ENCODE data around the gene PIP4K2C. TPM values are rescaled to one million over a fixed set of nuclear protein-coding genes. Genes with fewer than 3 reads are reported as not detected.

The PIP4K2C gene
- polyA plus RNA-seq, 2 of the 4 experiments (the other 2 are of a cell fraction), result 35.3 to 62.9 TPM

DNA sequence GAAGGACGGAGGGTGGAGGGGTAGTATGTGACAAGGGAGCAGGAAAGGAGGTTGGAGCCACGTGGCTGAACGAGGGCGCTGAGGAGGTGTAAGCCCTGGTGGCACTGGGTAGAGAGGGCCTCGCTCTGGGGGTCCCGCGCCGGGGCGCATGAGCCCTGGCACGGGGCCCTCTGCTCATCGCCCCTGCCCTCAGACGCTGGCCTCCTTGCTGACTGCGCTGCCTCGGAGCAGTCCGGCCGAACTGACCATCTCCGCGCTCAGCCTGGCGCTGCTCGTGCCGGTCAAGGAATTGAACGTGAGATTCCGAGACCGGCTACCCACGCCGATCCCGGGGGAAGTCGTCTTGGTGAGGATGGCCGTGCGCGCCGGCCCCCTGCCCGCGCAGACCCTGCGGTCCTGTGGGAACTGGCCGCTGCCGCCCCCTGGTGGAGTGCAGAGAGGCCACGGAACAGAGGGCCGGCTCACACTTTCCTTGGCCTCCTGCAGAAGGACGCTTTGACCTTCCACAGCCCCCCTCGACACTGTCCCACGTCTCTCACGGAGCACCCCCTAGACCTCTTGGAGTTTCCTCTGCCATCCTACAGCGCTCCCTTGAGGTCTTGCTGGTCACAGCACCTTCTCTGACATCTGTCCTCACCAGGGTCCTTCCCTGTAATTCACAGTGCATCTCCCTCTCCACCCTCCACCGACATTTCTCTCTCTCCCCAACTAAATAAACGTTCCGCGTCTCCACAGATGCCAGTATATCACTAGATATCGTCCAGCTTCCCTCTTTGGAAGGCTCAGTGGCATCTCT, 30.7 kb downstream of the PIP4K2C start:
- POLR2A ChIA-PET, result interaction anchor here (0.5 to 1.3 kb wide), 3 partner anchors 31 to 376 kb away, joined by 3 to 5 read pairs (median 4); partner anchors contain the start of gene PIP4K2C
- H3K4me3 ChIP-seq, result peak overlapping the region; percentile 53
- FAIRE-seq (no peak), ATAC-seq (peak; percentile 76 to 92), DNase-seq (ENCODE audit: low read depth in 1 of 2, low spot score in 1 of 2) (peak; percentile 64 to 88)
- TF ChIP-seq RAD21 (conservative IDR thresholded peaks at IDR 0.05 in 1 of 2, IDR thresholded peaks at IDR 0.05 in 1 of 2) (peak; percentile 71 to 84), NPAS2 (CRISPR knock-in tag; IDR thresholded peaks at IDR 0.05; ENCODE audit: borderline replicate concordance) (no peak), HDAC2 (IDR thresholded peaks at IDR 0.05) (no peak), RFX5 (IDR thresholded peaks at IDR 0.05) (no peak), RCOR1 (IDR thresholded peaks at IDR 0.05; ENCODE audit: low read depth, low read length) (no peak), ZNF302 (CRISPR knock-in tag; IDR thresholded peaks at IDR 0.05) (no peak), POLR2A (IDR thresholded peaks at IDR 0.05; ENCODE audit: low read length) (no peak), MYC (IDR thresholded peaks at IDR 0.05; ENCODE audit: borderline replicate concordance, low read length) (0 out of 2 replicates have a peak, but pooled peaks have one; percentile 45), HOXA7 (CRISPR knock-in tag; IDR thresholded peaks at IDR 0.05) (no peak), JUN (IDR thresholded peaks at IDR 0.05) (no peak), NR3C1 (IDR thresholded peaks at IDR 0.05) (no peak), EP300 (IDR thresholded peaks at IDR 0.05) (no peak), FOSB (CRISPR knock-in tag; IDR thresholded peaks at IDR 0.05) (no peak), ZC3H11A (IDR thresholded peaks at IDR 0.05) (no peak), ESRRA (IDR thresholded peaks at IDR 0.05; ENCODE audit: borderline replicate concordance, low read length) (no peak), TFCP2L1 (CRISPR knock-in tag; IDR thresholded peaks at IDR 0.05) (no peak), KDM5A (IDR thresholded peaks at IDR 0.05) (no peak), CHD2 (IDR thresholded peaks at IDR 0.05; ENCODE audit: low read length, partially characterized antibody) (no peak), EHF (CRISPR knock-in tag; IDR thresholded peaks at IDR 0.05) (no peak), BHLHE40 (IDR thresholded peaks at IDR 0.05; ENCODE audit: low read depth, low read length) (no peak), MAZ (IDR thresholded peaks at IDR 0.05; ENCODE audit: borderline replicate concordance, low read depth, low read length) (no peak), FOSL2 (IDR thresholded peaks at IDR 0.05) (no peak), FOSL2 (CRISPR knock-in tag; IDR thresholded peaks at IDR 0.05) (no peak), SMC3 (IDR thresholded peaks at IDR 0.05) (peak; percentile 96), RARB (CRISPR knock-in tag; IDR thresholded peaks at IDR 0.05) (no peak), MAFK (IDR thresholded peaks at IDR 0.05; ENCODE audit: partially characterized antibody) (peak; percentile 7), CEBPB (IDR thresholded peaks at IDR 0.05) (no peak), CBX8 (IDR thresholded peaks at IDR 0.05) (no peak), ZFP36 (IDR thresholded peaks at IDR 0.05; ENCODE audit: borderline replicate concordance, partially characterized antibody) (no peak), NFE2L2 (conservative IDR thresholded peaks at IDR 0.05; ENCODE audit: low read length) (no peak)
- TF ChIP-seq, protein P1, sequence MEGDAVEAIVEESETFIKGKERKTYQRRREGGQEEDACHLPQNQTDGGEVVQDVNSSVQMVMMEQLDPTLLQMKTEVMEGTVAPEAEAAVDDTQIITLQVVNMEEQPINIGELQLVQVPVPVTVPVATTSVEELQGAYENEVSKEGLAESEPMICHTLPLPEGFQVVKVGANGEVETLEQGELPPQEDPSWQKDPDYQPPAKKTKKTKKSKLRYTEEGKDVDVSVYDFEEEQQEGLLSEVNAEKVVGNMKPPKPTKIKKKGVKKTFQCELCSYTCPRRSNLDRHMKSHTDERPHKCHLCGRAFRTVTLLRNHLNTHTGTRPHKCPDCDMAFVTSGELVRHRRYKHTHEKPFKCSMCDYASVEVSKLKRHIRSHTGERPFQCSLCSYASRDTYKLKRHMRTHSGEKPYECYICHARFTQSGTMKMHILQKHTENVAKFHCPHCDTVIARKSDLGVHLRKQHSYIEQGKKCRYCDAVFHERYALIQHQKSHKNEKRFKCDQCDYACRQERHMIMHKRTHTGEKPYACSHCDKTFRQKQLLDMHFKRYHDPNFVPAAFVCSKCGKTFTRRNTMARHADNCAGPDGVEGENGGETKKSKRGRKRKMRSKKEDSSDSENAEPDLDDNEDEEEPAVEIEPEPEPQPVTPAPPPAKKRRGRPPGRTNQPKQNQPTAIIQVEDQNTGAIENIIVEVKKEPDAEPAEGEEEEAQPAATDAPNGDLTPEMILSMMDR (IDR thresholded peaks at IDR 0.05), result peak; percentile 96
- TF ChIP-seq, protein P2, sequence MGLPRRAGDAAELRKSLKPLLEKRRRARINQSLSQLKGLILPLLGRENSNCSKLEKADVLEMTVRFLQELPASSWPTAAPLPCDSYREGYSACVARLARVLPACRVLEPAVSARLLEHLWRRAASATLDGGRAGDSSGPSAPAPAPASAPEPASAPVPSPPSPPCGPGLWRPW (IDR thresholded peaks at IDR 0.05), result no peak
- TF ChIP-seq, protein P3, sequence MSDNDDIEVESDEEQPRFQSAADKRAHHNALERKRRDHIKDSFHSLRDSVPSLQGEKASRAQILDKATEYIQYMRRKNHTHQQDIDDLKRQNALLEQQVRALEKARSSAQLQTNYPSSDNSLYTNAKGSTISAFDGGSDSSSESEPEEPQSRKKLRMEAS (IDR thresholded peaks at IDR 0.05), result peak; percentile 77
- TF ChIP-seq, protein P4, sequence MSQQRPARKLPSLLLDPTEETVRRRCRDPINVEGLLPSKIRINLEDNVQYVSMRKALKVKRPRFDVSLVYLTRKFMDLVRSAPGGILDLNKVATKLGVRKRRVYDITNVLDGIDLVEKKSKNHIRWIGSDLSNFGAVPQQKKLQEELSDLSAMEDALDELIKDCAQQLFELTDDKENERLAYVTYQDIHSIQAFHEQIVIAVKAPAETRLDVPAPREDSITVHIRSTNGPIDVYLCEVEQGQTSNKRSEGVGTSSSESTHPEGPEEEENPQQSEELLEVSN (IDR thresholded peaks at IDR 0.05; ENCODE audit: borderline replicate concordance, low read depth), result no peak
- H3K4me1 ChIP-seq, result peaks cover 10% of the 10 kb centered on the region; the same call in 1 of the 3 replicates
- peak overlapping the region; percentile 54 to 76; a peak in 5 of 6 replicates for H3K27ac ChIP-seq
- no peaks in the 10 kb centered on the region for H3K9me3 ChIP-seq
- WGBS (ENCODE audit: missing lambda C conversion rate), result 3% methylated on average over 35 of the region's 49 CpGs
- peak overlapping the region; percentile 98 for H3K4me2 ChIP-seq
- CTCF ChIA-PET, result interaction anchor here (0.7 to 20.9 kb wide), 28 partner anchors 9 to 114 kb away, joined by 3 to 336 read pairs (median 4); partner anchors contain the start of genes ARHGEF25, B4GALNT1, OS9 and PIP4K2C

Data from A549 (cell line).